GM23338 (cell line): Measurements from ENCODE around the gene DNAH9. TPM values are rescaled to one million over a fixed set of nuclear protein-coding genes. Genes with fewer than 3 reads are reported as not detected.

Experiments used
- POLR2AphosphoS5 ChIP-seq: IDR thresholded peaks from 2 replicates; pipeline ENCODE4 v1.6.1; 2016; ENCODE audit warnings: antibody characterized with exemption, low read depth
- polyA plus RNA-seq: library from polyadenylated mRNA; unstranded; fragments of >200 nt; fragmentation: Nextera tagmentation; extraction: Ambion mirVana; gene quantifications from 2 replicates; pipeline ENCODE4 v1.2.1, GENCODE V29; 2016
- total RNA-seq: library from RNA; depleted of rRNA; stranded (reverse); fragments of >200 nt; shearing (Covaris generic); gene quantifications from 2 replicates; pipeline ENCODE4 v1.2.3, GENCODE V29; 2014
- TF ChIP-seq, protein P1 (sequence below): fragments of 250-450 bp; sonication (Bioruptor Pico); IDR thresholded peaks from 2 replicates; pipeline ENCODE4 v1.5.0; 2020; ENCODE audit warnings: mild to moderate bottlenecking, moderate library complexity
- TF ChIP-seq, protein P2 (sequence below): IDR thresholded peaks from one replicate; pipeline ENCODE4 v1.6.1; 2018; ENCODE audit warnings: antibody characterized with exemption; ENCODE audit not compliant: unreplicated experiment

DNAH9 gene
- total and polyA plus RNA-seq, 2 experiments from 2014 or later: not detected

DNA sequence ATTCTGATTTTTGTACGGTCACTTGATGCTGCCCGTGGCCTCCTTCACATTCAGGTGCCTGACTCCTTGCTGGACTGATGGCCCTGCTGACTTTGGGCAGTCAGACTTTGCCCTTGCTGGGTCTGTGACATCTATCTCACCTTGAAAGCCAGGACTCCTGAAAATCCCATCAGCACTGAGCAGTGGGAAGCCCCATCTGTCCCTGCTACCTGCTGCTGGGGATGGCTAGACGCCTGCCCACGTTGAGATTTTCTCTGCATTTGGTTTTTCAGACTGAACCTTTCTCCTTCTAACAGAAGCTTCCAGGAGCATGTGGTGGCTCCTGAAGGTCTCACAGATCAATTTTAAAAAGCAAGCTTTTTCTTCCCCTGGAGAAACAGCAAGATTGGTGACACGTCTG is 409.2 kb downstream of the DNAH9 start (continued):
- TF ChIP-seq, protein P1, sequence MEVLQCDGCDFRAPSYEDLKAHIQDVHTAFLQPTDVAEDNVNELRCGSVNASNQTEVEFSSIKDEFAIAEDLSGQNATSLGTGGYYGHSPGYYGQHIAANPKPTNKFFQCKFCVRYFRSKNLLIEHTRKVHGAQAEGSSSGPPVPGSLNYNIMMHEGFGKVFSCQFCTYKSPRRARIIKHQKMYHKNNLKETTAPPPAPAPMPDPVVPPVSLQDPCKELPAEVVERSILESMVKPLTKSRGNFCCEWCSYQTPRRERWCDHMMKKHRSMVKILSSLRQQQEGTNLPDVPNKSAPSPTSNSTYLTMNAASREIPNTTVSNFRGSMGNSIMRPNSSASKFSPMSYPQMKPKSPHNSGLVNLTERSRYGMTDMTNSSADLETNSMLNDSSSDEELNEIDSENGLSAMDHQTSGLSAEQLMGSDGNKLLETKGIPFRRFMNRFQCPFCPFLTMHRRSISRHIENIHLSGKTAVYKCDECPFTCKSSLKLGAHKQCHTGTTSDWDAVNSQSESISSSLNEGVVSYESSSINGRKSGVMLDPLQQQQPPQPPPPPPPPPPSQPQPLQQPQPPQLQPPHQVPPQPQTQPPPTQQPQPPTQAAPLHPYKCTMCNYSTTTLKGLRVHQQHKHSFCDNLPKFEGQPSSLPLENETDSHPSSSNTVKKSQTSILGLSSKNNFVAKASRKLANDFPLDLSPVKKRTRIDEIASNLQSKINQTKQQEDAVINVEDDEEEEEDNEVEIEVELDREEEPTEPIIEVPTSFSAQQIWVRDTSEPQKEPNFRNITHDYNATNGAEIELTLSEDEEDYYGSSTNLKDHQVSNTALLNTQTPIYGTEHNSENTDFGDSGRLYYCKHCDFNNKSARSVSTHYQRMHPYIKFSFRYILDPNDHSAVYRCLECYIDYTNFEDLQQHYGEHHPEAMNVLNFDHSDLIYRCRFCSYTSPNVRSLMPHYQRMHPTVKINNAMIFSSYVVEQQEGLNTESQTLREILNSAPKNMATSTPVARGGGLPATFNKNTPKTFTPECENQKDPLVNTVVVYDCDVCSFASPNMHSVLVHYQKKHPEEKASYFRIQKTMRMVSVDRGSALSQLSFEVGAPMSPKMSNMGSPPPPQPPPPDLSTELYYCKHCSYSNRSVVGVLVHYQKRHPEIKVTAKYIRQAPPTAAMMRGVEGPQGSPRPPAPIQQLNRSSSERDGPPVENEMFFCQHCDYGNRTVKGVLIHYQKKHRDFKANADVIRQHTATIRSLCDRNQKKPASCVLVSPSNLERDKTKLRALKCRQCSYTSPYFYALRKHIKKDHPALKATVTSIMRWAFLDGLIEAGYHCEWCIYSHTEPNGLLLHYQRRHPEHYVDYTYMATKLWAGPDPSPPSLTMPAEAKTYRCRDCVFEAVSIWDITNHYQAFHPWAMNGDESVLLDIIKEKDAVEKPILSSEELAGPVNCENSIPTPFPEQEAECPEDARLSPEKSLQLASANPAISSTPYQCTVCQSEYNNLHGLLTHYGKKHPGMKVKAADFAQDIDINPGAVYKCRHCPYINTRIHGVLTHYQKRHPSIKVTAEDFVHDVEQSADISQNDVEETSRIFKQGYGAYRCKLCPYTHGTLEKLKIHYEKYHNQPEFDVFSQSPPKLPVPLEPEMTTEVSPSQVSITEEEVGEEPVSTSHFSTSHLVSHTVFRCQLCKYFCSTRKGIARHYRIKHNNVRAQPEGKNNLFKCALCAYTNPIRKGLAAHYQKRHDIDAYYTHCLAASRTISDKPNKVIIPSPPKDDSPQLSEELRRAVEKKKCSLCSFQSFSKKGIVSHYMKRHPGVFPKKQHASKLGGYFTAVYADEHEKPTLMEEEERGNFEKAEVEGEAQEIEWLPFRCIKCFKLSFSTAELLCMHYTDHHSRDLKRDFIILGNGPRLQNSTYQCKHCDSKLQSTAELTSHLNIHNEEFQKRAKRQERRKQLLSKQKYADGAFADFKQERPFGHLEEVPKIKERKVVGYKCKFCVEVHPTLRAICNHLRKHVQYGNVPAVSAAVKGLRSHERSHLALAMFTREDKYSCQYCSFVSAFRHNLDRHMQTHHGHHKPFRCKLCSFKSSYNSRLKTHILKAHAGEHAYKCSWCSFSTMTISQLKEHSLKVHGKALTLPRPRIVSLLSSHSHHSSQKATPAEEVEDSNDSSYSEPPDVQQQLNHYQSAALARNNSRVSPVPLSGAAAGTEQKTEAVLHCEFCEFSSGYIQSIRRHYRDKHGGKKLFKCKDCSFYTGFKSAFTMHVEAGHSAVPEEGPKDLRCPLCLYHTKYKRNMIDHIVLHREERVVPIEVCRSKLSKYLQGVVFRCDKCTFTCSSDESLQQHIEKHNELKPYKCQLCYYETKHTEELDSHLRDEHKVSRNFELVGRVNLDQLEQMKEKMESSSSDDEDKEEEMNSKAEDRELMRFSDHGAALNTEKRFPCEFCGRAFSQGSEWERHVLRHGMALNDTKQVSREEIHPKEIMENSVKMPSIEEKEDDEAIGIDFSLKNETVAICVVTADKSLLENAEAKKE (CRISPR knock-in tag): no peak
- TF ChIP-seq, protein P2, sequence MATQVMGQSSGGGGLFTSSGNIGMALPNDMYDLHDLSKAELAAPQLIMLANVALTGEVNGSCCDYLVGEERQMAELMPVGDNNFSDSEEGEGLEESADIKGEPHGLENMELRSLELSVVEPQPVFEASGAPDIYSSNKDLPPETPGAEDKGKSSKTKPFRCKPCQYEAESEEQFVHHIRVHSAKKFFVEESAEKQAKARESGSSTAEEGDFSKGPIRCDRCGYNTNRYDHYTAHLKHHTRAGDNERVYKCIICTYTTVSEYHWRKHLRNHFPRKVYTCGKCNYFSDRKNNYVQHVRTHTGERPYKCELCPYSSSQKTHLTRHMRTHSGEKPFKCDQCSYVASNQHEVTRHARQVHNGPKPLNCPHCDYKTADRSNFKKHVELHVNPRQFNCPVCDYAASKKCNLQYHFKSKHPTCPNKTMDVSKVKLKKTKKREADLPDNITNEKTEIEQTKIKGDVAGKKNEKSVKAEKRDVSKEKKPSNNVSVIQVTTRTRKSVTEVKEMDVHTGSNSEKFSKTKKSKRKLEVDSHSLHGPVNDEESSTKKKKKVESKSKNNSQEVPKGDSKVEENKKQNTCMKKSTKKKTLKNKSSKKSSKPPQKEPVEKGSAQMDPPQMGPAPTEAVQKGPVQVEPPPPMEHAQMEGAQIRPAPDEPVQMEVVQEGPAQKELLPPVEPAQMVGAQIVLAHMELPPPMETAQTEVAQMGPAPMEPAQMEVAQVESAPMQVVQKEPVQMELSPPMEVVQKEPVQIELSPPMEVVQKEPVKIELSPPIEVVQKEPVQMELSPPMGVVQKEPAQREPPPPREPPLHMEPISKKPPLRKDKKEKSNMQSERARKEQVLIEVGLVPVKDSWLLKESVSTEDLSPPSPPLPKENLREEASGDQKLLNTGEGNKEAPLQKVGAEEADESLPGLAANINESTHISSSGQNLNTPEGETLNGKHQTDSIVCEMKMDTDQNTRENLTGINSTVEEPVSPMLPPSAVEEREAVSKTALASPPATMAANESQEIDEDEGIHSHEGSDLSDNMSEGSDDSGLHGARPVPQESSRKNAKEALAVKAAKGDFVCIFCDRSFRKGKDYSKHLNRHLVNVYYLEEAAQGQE: no peak
- no peak for TF ChIP-seq POLR2AphosphoS5
